SK-N-MC (cell line): ENCODE measurements around the gene PROX1.

Experiments
- EZH2 ChIP-seq: fragments of 200-600 bp; sonication (generic); IDR thresholded peaks from one replicate; pipeline ENCODE4 v1.6.1; 2017; ENCODE audit warnings: antibody characterized with exemption
- POLR2AphosphoS5 ChIP-seq: IDR thresholded peaks from 2 replicates; pipeline ENCODE4 v1.6.1; 2012; ENCODE audit warnings: mild to moderate bottlenecking, low read depth, low read length, borderline replicate concordance

- TF ChIP-seq EZH2, result no peak
- TF ChIP-seq POLR2AphosphoS5, result no peak
These were observed 3.2 kb upstream of the PROX1 start for GRCh38 chr1:213984387-213985208.
